ENCODE measurements around the gene CALHM1. TPM values are rescaled to one million over a fixed set of nuclear protein-coding genes. Genes with fewer than 3 reads are reported as not detected.
"Not testable (repeated sequence)": the region's sequence is repeated elsewhere in the genome, so short reads cannot be mapped to it uniquely, and the experiment has no call there.

Gene CALHM1
- total RNA-seq, result not detected in 2 replicates

- Mint-ChIP-seq H3K4me3 (no peak within 1 kb of the TSS), H3K9me3 (no peaks in the 10 kb centered on the region), H3K36me3 (ENCODE audit: low read depth) (no peaks in the 10 kb centered on the region), H3K27me3 (ENCODE audit: insufficient read depth) (peaks cover 2% of the 10 kb centered on the region), H3K27ac (no peak within 1 kb of the TSS), H3K4me1 (ENCODE audit: low read depth) (peaks cover 19% of the 10 kb centered on the region)
- intact Hi-C loops (cut with micrococcal nuclease), result no loop called here
- DNase-seq (ENCODE audit: low spot score), result no peak
These were observed at the start of gene CALHM1 for GRCh38 chr10:103458720-103459119. Gene CALHM1 (minus strand): TSS chr10:103458900. CDS start chr10:103458751, 149 bp downstream.

DNA sequence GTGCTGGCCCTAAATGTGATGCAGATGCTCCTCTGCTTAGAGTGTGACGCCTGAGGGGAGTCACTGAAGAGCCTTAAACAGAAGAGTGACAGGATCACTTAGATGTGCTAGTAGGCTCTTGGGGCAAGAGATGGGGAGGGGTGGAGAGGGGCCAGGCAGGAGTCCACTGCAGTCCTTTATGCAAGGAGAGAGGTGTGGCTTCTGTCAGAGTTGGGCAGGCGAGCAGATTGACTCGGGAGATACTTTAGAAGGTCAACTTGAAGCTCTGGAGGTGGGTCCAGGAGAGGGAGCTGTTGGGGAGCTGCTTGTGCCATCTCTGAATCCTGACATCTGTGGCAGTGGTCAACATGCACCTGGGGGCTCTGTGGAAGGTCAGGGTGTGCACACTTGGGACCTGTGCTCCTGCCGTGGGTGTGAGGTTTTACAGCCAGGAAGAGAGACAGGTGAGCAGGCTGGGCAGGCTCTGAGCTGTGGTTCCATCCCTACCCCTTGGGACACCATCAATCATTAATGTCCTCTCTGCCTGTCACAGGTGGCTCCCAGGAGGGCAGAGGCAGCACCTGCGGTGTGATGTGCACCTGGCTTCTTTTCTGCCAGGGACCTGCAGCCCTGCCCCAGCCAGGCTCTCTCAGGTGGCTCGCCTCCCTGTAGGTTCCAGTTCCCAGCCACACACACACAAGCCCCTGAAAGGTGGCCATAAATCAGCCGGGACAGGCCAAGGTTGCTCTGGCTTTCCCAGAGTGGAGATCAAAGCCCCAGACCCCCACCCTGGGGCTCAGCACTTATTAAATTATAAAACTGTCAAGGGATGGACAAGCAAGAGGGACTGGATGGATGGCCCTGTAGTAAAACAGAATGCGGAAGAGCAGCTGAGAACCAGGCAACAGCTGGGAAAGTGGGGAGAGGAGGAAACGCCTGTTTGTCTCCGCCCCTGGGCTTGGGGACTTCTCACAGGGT lies 48.8 kb upstream of the CALHM1 start:
- H3K27me3 Mint-ChIP-seq (ENCODE audit: insufficient read depth), result peaks cover 34% of the 10 kb centered on the region
- no peak overlapping the region for H3K4me3 Mint-ChIP-seq
- H3K36me3 Mint-ChIP-seq (ENCODE audit: low read depth), result no peaks in the 10 kb centered on the region
- intact Hi-C loops (cut with micrococcal nuclease), result no loop called here
- H3K27ac Mint-ChIP-seq, result no peak overlapping the region
- DNase-seq (ENCODE audit: low spot score), result no peak
- H3K9me3 Mint-ChIP-seq, result no peaks in the 10 kb centered on the region
- peaks cover 35% of the 10 kb centered on the region for H3K4me1 Mint-ChIP-seq (ENCODE audit: low read depth)

GRCh38 chr10:103506061-103506460 lies 47.4 kb upstream of the CALHM1 start:
- Mint-ChIP-seq H3K4me3 (no peak overlapping the region), H3K4me1 (ENCODE audit: low read depth) (peaks cover 42% of the 10 kb centered on the region), H3K9me3 (no peaks in the 10 kb centered on the region), H3K36me3 (ENCODE audit: low read depth) (no peaks in the 10 kb centered on the region), H3K27me3 (ENCODE audit: insufficient read depth) (peaks cover 34% of the 10 kb centered on the region), H3K27ac (no peak overlapping the region)
- intact Hi-C loops (cut with micrococcal nuclease), result no loop called here
- DNase-seq (ENCODE audit: low spot score), result no peak

DNA sequence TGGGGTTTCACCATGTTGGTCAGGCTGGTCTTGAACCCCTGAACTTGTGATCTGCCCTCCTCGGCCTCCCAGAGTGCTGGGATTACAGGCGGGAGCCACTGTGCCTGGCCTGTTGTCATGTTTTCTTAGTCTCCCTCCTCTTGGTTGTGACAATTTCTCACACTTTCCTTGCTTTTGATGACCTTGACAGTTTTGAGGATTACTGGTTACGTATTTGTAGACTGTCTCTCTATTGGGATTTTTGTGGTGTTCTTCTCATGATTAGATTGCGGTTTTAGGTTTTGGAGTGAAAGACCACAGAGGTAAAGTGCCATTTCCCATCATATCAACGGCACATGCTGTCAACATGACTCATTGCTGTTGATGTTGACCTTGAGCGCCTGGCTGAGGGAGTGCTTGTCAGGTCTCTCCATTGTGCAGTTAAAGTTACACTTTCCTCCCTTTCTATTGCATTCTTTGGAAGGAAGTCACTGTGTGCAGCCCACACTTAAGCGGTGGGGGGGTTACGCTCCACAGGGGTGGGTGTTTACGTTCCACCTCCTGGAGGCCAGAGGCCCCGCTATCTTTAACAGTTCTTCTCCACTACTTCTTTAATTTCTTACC lies 45.6 kb upstream of the CALHM1 start:
- intact Hi-C loops (cut with micrococcal nuclease), result loop anchor here (1.0 to 5.0 kb wide), 5 partner anchors 14 to 255 kb away; no protein-coding TSS in a partner anchor
- peak; percentile 56 for DNase-seq (ENCODE audit: low spot score)
- peaks cover 53% of the 10 kb centered on the region for H3K4me1 Mint-ChIP-seq (ENCODE audit: low read depth)
- no peaks in the 10 kb centered on the region for H3K9me3 Mint-ChIP-seq
- peak overlapping the region; percentile 77 for H3K27ac Mint-ChIP-seq
- H3K36me3 Mint-ChIP-seq (ENCODE audit: low read depth), result no peaks in the 10 kb centered on the region
- H3K27me3 Mint-ChIP-seq (ENCODE audit: insufficient read depth), result peaks cover 36% of the 10 kb centered on the region
- H3K4me3 Mint-ChIP-seq, result peak overlapping the region; percentile 40

DNA sequence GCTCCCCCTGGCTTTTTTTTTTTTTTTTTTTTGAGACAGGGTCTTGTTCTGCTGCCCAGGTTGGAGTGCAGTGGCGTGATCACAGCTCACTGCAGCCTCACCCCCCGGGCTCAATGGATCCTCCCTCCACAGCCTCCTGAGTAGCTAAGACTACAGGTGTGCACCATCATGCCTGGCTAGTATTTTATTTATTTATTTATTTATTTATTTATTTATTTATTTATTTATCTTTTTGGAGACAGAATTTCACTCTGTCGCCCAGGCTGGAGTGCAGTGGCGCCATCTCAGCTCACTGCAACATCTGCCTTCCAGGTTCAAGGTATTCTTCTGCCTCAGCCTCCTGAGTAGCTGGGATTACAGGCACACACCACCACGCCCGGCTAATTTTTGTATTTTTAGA lies 45.1 kb upstream of the CALHM1 start:
- not testable (repeated sequence) for H3K27ac Mint-ChIP-seq; H3K36me3 Mint-ChIP-seq (ENCODE audit: low read depth); H3K4me3 Mint-ChIP-seq; H3K9me3 Mint-ChIP-seq; DNase-seq (ENCODE audit: low spot score)
- peaks cover 39% of the 10 kb centered on the region for H3K27me3 Mint-ChIP-seq (ENCODE audit: insufficient read depth)
- intact Hi-C loops (cut with micrococcal nuclease), result loop anchor here (1.0 to 5.0 kb wide), 5 partner anchors 13 to 255 kb away; no protein-coding TSS in a partner anchor
- peaks cover 54% of the 10 kb centered on the region for H3K4me1 Mint-ChIP-seq (ENCODE audit: low read depth)

DNA sequence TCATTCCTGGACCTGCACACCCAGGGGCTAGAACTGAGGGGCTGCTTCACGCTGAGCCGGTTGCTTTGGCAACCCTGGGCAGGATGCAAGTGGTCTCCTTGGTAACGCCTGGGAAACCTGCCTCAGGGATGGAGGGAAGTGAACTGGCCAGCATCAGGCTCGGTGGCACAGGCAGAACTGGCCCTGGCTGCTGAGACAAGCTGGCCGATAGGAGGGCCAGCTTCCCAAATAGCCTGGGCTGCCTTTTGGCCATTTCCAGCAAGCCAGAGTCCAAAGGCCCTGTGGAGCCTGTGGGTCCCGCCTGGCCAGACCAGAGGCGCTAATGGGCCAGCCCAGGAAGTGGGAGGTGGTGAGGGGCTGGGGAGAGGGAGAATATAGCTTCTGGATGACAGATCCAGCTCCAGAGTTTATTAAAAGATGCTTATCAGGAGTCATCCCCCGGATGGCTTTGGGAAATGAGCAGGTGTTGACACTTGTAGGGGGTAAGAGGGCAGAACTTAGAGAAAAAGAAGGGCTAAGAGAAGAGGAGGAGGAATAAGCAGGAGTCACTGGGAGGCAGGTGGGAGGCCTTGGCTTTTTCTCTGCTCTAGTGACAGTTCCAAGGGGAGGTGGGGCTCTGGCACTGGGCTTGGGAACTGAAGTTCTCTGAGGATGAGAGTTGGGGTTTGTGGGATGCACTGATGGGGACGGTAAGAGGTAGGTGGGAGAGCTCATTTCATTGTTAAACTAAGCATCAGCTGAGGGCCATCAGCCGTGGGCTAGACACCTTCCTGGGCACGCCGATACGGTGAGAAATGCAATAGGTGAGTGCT lies 44.4 kb upstream of the CALHM1 start:
- peak overlapping the region; percentile 27 for H3K27ac Mint-ChIP-seq
- H3K9me3 Mint-ChIP-seq, result no peaks in the 10 kb centered on the region
- H3K4me3 Mint-ChIP-seq, result peak overlapping the region; percentile 35
- DNase-seq (ENCODE audit: low spot score), result no peak
- H3K27me3 Mint-ChIP-seq (ENCODE audit: insufficient read depth), result peaks cover 39% of the 10 kb centered on the region
- intact Hi-C loops (cut with micrococcal nuclease), result loop anchor here (5.0 kb wide), 1 partner anchor 189 kb away; no protein-coding TSS in a partner anchor
- peaks cover 54% of the 10 kb centered on the region for H3K4me1 Mint-ChIP-seq (ENCODE audit: low read depth)
- H3K36me3 Mint-ChIP-seq (ENCODE audit: low read depth), result no peaks in the 10 kb centered on the region

DNA sequence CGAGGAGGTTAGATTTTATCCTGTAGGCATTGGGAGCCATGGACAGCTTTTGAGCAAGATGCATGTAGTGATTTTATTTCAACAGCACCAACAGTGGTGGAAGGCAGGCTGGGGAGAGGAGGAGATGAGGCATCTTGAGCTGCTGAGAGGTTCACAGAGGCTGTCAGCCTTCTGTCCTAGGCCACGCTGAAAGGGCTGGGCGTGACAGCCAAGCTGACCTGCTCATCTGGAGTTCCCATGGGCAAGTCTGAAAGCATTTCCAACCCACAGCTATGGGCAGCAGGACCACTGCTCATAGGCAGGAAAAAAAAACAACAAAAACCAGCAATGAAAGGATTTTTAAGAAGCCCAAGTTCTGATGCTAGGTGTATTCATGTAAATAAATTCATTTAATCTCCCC lies 42.5 kb upstream of the CALHM1 start:
- Mint-ChIP-seq H3K9me3 (no peaks in the 10 kb centered on the region), H3K4me3 (peak overlapping the region; percentile 2), H3K36me3 (ENCODE audit: low read depth) (no peaks in the 10 kb centered on the region), H3K27me3 (ENCODE audit: insufficient read depth) (peaks cover 36% of the 10 kb centered on the region), H3K4me1 (ENCODE audit: low read depth) (peaks cover 54% of the 10 kb centered on the region), H3K27ac (no peak overlapping the region)
- DNase-seq (ENCODE audit: low spot score), result no peak
- intact Hi-C loops (cut with micrococcal nuclease), result loop anchor here (5.0 kb wide), 1 partner anchor 191 kb away; no protein-coding TSS in a partner anchor

GRCh38 chr10:103500481-103500880 lies 41.8 kb upstream of the CALHM1 start:
- intact Hi-C loops (cut with micrococcal nuclease), result loop anchor here (5.0 kb wide), 1 partner anchor 192 kb away; no protein-coding TSS in a partner anchor
- peaks cover 42% of the 10 kb centered on the region for H3K27me3 Mint-ChIP-seq (ENCODE audit: insufficient read depth)
- H3K27ac Mint-ChIP-seq, result no peak overlapping the region
- no peak for DNase-seq (ENCODE audit: low spot score)
- peak overlapping the region; percentile 2 for H3K4me3 Mint-ChIP-seq
- H3K9me3 Mint-ChIP-seq, result no peaks in the 10 kb centered on the region
- H3K4me1 Mint-ChIP-seq (ENCODE audit: low read depth), result peaks cover 47% of the 10 kb centered on the region
- H3K36me3 Mint-ChIP-seq (ENCODE audit: low read depth), result no peaks in the 10 kb centered on the region

GRCh38 chr10:103499881-103500280 lies 41.2 kb upstream of the CALHM1 start:
- Mint-ChIP-seq H3K9me3 (no peaks in the 10 kb centered on the region), H3K4me3 (no peak overlapping the region), H3K27me3 (ENCODE audit: insufficient read depth) (peaks cover 48% of the 10 kb centered on the region), H3K27ac (no peak overlapping the region), H3K36me3 (ENCODE audit: low read depth) (no peaks in the 10 kb centered on the region), H3K4me1 (ENCODE audit: low read depth) (peaks cover 46% of the 10 kb centered on the region)
- intact Hi-C loops (cut with micrococcal nuclease), result loop anchor here (5.0 to 10.0 kb wide), 2 partner anchors 192 to 585 kb away; partner anchors contain the start of gene CNNM2
- no peak for DNase-seq (ENCODE audit: low spot score)

GRCh38 chr10:103498936-103499638 lies 40.4 kb upstream of the CALHM1 start:
- peaks cover 39% of the 10 kb centered on the region for H3K4me1 Mint-ChIP-seq (ENCODE audit: low read depth)
- no peaks in the 10 kb centered on the region for H3K9me3 Mint-ChIP-seq
- no peak for DNase-seq (ENCODE audit: low spot score)
- no peak overlapping the region for H3K4me3 Mint-ChIP-seq
- intact Hi-C loops (cut with micrococcal nuclease), result loop anchor here (10.0 kb wide), 1 partner anchor 584 kb away; the partner anchor contains the start of gene CNNM2
- H3K27ac Mint-ChIP-seq, result no peak overlapping the region
- H3K36me3 Mint-ChIP-seq (ENCODE audit: low read depth), result no peaks in the 10 kb centered on the region
- H3K27me3 Mint-ChIP-seq (ENCODE audit: insufficient read depth), result peaks cover 51% of the 10 kb centered on the region

DNA sequence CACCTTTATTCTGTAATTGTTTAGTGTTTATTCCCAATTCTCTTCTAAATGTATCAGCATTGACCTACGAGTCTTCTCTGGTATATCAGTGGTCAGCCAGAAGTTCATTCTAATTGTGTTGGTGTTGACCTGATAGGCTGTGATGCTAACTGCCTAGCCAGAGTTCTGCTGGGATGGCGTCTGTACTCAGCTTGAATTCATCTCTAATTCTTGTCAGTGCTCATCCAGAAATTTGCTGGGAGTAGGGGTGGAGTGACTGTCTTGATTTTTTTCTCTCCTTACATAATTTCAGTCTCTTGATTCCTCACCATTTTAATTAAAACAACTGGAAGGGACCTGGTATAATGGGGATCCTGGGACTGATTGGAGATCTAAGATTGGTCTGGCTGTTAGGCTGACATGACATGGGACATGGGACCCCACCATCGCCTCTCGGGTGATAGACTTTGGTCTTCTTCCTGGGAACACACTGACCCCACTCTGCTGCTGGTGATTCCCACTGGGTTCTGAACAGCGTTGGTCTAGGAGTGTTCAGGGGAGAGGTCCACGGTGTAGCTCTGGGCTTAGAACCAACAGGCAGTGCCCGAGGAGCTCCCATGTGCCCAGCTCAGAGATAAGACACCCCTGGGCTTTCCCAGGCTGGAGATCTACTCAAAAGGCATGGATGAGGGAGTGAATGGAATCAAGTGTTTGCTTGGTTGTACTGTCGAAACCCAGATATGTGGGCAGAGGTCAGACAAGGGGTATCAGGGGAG lies 38.6 kb upstream of the CALHM1 start:
- intact Hi-C loops (cut with micrococcal nuclease), result loop anchor here (10.0 kb wide), 1 partner anchor 583 kb away; the partner anchor contains the start of gene CNNM2
- no peak overlapping the region for H3K27ac Mint-ChIP-seq
- H3K27me3 Mint-ChIP-seq (ENCODE audit: insufficient read depth), result peaks cover 55% of the 10 kb centered on the region
- H3K4me1 Mint-ChIP-seq (ENCODE audit: low read depth), result peaks cover 36% of the 10 kb centered on the region
- no peaks in the 10 kb centered on the region for H3K36me3 Mint-ChIP-seq (ENCODE audit: low read depth)
- DNase-seq (ENCODE audit: low spot score), result no peak
- no peaks in the 10 kb centered on the region for H3K9me3 Mint-ChIP-seq
- no peak overlapping the region for H3K4me3 Mint-ChIP-seq

All from activated T-helper 1 cell treated with anti-CD3 and anti-CD28 coated beads, Interleukin-12 subunit alpha, Interleukin-12 subunit beta, Interleukin-2, Interleukin-4 antibody, amounts not matched to agents 30 ng/mL and 10 ng/mL and 1 ng/mL, durations not matched to agents 14 hours and 24 hours and 36 hours (primary cell).